NCI-H2081 treated with DMSO at 0.1 percent for 48 hours (cell line): ENCODE measurements around the gene STK11.
"Not testable (repeated sequence)": the region's sequence is repeated elsewhere in the genome, so short reads cannot be mapped to it uniquely, and the experiment has no call there.

ENCODE experiments used
- DNase-seq: peaks from one replicate; lab custom pipeline; 2025; lab: John Stamatoyannopoulos, UW

Gene STK11

GRCh38 chr19:1238369-1239303 lies 33.1 kb downstream of the STK11 start:
- DNase-seq = no peak

DNA sequence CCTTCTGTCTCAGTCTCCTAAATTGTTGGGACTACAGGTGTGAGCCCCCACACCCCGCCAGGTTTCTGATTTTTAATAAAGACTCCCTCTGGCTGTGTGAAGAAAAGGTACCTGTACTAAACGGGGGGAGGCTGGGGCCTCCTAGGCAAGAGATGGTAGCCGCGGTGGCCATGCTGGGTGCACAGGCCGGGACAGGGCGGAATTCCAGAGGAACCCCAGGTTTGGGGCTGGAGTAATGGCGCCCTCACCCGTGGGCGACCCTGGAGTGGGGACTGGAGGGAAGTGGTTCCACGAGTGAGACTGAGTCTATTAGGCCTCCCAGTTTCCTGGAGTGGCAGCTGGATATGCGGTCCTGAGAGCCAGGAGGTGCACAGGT lies 33.8 kb downstream of the STK11 start:
- DNase-seq = no peak

DNA sequence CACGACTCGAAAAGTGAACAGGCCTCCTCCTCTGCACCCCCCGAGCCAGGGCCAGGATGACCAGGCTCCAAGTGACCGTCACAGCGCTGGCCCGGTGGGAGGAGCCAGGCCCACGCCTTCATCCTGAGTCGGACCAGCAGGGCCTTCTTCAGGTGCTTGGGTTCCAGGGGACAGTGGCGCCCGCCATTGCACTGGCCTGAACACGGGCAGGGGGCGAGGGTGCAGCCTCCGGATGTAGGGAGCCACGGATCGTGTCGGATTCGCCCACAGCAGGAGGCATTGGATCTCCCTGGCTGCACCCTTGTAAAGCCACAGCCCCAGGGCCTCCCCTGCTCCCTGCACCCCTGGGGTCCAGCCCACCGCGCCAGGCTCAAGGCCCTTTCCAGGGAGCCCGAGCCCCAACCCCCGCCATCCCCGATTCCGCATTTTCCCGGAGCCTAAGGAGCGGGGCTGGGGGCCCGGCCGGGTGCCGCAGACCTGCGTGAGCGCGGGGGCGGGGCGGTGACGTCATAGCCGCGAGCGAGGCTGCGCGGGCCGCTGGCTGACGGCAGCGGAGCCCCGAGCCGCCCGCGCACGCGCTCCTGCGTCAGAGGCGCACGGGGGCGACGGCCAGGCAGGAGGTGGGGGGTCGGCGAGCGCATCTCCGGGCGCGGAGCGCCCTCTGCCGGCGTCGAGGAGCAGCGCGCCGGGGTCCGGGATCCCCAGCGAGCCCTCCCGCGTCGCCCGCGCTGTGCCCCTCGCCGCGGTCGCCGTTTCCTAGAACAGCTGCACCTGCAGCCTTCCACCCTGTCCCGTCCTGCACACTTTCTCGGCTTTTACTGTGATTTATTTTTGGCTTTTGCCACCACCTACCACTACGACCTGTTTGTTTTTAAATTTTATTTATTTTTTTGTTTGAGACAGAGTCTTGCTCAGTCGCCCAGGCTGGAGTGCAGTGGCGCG lies 34.5 kb downstream of the STK11 start:
- DNase-seq = peak; percentile 48

DNA sequence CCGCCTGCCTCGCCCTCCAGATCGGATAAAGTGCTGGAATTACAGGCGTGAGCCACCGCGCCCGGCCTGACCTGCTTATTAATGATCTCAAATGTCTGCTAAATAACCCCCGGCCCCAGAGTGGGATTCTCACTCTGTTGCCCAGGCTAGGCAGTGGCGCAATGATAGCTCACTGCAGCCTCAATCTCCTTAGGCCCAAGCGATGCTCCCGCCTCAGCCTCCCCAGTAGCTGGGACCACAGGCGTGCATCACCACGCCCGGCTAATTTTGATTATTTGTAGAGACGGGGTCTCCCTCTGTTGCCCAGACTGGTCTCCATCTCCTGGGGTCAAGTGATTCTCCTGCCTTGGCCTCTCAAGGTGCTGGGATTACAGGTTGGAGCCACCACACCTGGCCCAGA lies 35.3 kb downstream of the STK11 start:
- DNase-seq = no peak

- DNase-seq = peak; percentile 71
Observed at GRCh38 chr19:1241417-1242095, 36.0 kb downstream of the STK11 start, which contains the start of gene ATP5F1D. Gene ATP5F1D (plus strand): TSS chr19:1241751. CDS start chr19:1241851, 100 bp downstream.

- DNase-seq = no peak
Observed at GRCh38 chr19:1243768-1244692, 38.5 kb downstream of the STK11 start.

GRCh38 chr19:1244693-1245451 lies 39.3 kb downstream of the STK11 start:
- no peak for DNase-seq

DNA sequence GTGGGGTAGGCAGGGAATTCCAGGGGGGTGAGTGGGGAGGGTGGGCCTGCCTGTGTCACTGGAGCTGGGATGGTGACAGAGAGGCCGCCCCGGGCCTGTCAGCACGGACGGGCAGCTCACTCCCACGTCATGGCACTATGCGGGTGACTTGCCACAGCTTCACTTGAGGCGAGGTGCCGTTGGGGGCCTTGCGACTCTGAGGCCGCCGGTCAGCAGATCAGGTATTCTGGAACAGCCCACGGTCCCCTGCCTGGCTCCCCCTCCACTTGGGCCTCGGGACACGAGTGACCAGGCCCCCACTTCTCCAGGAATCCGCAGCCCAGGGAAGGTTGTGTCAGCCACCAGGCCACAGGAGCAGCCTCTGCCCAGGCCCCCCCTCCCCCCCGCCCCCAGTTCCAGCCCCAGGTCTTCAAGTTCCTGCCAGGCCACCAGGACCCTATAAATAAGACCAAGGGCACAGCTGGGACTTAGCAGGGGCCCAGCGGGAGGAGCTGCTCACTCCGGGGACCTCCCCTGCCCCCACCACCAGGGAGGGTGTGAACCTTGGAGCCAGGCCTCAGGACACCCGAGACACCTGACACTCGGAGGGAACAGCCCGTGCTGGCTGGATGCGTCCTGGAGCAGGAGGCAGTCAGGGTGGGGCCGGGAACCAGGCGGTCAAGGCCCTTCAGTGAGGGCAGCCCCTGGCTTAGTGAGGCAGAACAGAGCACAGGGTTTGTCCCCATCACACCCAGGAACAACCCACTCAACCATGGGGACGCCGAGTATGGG lies 40.1 kb downstream of the STK11 start:
- DNase-seq = no peak

GRCh38 chr19:1246265-1247087 lies 40.9 kb downstream of the STK11 start:
- not testable (repeated sequence) for DNase-seq

GRCh38 chr19:1247748-1248138 lies 42.2 kb downstream of the STK11 start:
- DNase-seq = no peak

- DNase-seq = no peak
Observed at GRCh38 chr19:1248139-1248785, 42.7 kb downstream of the STK11 start, which contains the start of gene MIDN. Gene MIDN (plus strand): TSS chr19:1248583. CDS start chr19:1250297, 1,714 bp downstream.

- DNase-seq = no peak
Observed at GRCh38 chr19:1248786-1249297, 43.3 kb downstream of the STK11 start.

DNA sequence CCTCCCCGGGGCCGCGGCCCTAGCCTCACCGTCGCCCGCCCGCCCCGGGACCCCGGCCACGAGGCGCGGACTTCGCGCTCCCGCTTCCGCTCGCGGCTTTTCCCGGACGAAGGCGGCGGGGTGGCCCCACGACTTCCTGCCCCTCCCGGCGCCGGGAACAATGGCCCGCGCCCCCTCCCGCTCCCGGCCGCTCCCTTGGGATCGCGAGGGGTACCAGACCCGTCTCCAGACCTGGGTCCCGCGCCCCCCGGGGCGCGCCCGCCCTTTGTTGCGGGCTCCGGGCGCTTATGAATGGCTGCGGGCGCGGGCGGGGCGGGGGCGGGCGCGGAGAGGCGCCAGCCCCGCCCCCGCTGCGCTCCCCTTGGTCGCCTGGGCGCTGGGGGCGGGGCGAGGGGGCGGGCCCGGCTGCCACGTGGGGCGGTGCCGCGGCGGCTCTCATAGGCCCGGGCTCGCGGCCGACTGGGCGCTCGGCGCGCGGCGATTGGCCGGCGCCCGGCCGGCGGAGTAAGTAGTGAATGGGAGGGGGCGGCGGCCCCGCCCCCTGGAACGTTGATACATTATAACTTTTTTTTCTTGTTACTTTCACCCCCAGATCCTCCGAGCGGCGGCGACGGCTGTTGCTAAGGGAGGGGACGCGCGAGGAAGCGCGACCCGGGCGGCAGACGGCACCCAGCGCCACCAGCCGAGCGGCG lies 43.9 kb downstream of the STK11 start:
- DNase-seq = peak; percentile 72

DNA sequence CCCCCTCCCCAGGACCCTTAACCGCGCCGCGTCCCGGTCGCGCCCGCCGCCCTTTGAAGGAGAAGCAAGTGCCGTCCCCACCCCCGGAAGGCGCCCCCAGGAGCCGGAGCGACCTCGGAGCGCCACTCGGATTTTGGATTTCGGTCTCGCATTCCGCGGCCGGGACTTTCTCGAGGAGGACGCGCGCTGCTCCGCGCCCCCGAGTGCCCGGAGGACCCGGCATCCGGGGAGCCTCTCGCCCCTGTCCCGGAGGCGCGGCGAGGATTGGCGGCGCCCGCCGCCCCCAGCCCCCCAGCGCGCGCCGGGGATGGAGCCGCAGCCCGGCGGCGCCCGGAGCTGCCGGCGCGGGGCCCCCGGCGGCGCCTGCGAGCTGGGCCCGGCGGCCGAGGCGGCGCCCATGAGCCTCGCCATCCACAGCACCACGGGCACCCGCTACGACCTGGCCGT lies 44.4 kb downstream of the STK11 start:
- no peak for DNase-seq

DNA sequence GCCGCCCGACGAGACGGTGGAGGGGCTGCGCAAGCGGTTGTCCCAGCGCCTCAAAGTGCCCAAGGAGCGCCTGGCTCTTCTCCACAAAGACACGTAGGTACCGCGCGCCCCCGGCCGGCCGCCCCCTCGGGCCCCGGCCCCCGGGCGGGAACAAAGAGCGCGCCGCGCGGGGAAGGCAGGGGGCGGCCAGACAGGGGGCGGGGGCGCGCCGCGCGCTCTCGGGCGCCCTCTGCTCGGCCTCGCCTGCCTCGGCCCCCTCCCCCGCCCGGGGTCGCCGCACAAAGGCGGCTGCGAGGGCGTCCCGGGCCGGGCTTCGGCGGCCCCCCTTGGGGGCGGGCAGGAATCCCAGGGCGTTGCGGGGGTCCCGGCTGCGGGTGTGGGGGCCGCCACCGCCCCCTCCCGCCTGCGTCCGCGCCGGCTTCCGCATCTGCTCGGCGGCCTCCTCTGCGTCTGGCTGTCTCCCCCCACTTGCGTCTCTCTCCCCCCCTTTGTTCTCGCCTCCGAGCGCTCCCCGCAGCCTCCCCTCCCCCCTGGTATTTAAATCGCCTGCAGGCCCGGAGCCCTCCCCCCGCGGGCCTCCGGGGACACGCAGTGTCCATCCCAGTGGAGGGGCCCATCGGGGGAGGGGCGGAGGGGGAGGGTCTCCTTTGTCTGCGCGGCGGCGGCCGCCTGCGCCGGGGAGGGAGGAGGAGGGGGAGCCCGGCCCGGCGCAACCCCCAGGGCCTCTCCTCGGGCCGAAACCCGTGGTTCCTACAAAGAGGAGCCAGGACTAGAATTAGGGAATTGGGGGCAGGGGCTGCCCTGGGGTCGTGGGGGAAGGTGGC lies 45.1 kb downstream of the STK11 start:
- DNase-seq = no peak
